HUES64 (cell line): ENCODE measurements around the gene LCOR.

Source experiments
- H3K27ac ChIP-seq: 2 replicates; pipeline ENCODE4 v1.7.0; 2013; ENCODE audit warnings: low read depth, low read length, inconsistent platforms
- H3K27me3 ChIP-seq: 2 replicates; pipeline ENCODE4 v1.6.1; 2013; ENCODE audit warnings: mild to moderate bottlenecking, low read length; ENCODE audit not compliant: insufficient read depth
- H3K36me3 ChIP-seq: 2 replicates; pipeline ENCODE4 v1.6.1; 2013; ENCODE audit warnings: mild to moderate bottlenecking, low read length; ENCODE audit not compliant: insufficient read depth
- H3K4me1 ChIP-seq: 2 replicates; pipeline ENCODE4 v1.6.1; 2013; ENCODE audit warnings: mild to moderate bottlenecking, low read length, moderate library complexity; ENCODE audit not compliant: insufficient read depth
- H3K4me3 ChIP-seq: 2 replicates; pipeline ENCODE4 v1.5.1; 2013; ENCODE audit warnings: mild to moderate bottlenecking, low read length, moderate library complexity
- H3K9ac ChIP-seq: 2 replicates; pipeline ENCODE4 v1.6.1; 2013; ENCODE audit warnings: mild to moderate bottlenecking, low read depth, low read length
- H3K9me3 ChIP-seq: 2 replicates; pipeline ENCODE4 v1.6.1; 2013; ENCODE audit warnings: low read depth, low read length; ENCODE audit not compliant: insufficient read depth
- WGBS: fragments of 150-250, 120-280 bp; methylation state at CpG from one replicate; pipeline ENCODE4 v1.1.7; 2013; ENCODE audit warnings: missing lambda C conversion rate; 5-methylcytosine and 5-hydroxymethylcytosine counted together

Gene LCOR

DNA sequence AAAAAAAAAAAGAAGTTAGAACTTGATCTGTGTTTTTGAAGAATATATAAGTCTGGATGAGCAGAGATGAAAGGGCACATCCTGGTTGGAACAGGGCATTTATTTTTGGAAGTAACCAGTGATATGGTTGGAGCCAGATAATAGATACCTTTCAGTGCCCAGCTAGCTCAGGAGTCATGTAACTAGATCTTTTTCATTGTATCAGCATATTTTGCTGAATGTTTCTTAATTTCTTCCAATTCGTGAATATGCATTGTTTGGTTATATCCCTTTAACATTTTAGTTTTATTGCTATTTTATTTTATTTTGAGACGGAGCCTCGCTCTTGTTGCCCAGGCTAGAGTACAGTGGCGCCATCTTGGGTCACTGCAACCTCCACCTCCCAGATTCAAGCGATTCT lies 81.8 kb downstream of the LCOR start:
- no peak overlapping the region for H3K9ac ChIP-seq
- 97% methylated on average over 4 of the region's 5 CpGs for WGBS
- H3K27ac ChIP-seq = no peak overlapping the region
- H3K36me3 ChIP-seq = peaks cover 9% of the 10 kb centered on the region
- no peaks in the 10 kb centered on the region for H3K4me1 ChIP-seq
- no peaks in the 10 kb centered on the region for H3K9me3 ChIP-seq
- H3K27me3 ChIP-seq = no peaks in the 10 kb centered on the region
- H3K4me3 ChIP-seq = no peak overlapping the region

DNA sequence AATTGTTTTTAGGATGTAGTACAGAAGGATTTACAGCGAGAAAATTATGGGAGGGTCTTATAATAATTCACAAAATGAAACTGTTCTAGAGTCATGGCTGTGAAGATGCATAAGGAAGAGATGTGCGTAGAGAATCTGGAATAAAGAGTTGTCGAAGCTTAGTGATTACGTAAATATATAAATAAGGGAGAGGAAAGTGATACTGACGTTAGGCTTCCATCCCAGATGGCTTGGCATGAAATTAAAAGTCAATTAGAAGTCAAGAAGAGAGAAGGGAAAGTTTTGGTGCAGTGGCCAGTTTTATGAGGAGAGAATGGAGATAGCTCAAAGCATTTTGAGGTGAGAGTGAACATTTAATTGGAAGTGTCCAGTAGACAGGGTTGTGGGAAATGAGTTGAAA lies 85.5 kb downstream of the LCOR start:
- H3K9me3 ChIP-seq = no peaks in the 10 kb centered on the region
- H3K4me1 ChIP-seq = no peaks in the 10 kb centered on the region
- 94% methylated on average over 5 of the region's 5 CpGs for WGBS
- no peaks in the 10 kb centered on the region for H3K27me3 ChIP-seq
- H3K36me3 ChIP-seq = peaks cover 9% of the 10 kb centered on the region
- no peak overlapping the region for H3K4me3 ChIP-seq
- H3K9ac ChIP-seq = no peak overlapping the region
- no peak overlapping the region for H3K27ac ChIP-seq

DNA sequence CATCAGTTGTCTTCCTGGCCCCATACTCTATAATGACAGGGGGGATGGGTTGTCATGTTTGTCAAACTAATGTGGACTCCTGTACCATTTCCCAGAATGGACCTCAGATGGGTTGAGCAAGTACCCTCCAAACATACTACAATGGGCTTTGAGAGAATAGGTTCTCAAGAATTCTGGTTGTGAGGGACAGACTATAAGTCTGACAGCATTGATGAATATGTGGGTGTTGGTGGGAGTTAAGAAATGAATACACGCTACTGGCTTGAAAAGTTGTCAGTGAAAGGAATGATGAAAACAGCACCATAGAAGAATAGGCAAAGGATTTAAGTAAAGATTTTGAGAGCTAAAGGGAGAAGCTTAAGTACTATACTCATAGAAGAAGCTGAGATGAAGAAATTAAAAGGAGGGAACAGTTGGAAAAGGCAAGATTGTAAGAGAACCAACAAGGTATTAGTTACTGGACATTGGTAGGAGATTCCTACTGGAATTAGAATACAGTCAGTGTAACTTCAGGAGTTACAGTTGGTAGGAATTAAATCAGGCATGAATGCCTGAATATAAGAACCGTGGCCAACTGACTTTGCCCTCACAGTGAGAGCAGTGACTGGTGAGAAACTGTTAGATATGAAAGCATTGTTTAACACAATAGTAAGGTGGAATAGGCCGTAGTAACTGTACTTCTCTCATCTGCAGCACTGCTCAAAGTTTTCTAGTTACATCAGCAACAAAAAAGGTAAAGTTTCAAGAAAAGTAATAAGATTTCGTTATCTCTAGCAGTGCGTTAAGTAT lies 86.3 kb downstream of the LCOR start:
- 94% methylated on average over 4 of the region's 5 CpGs for WGBS
- peaks cover 9% of the 10 kb centered on the region for H3K36me3 ChIP-seq
- H3K9me3 ChIP-seq = no peaks in the 10 kb centered on the region
- no peak overlapping the region for H3K27ac ChIP-seq
- no peak overlapping the region for H3K4me3 ChIP-seq
- no peak overlapping the region for H3K9ac ChIP-seq
- H3K4me1 ChIP-seq = no peaks in the 10 kb centered on the region
- H3K27me3 ChIP-seq = no peaks in the 10 kb centered on the region

DNA sequence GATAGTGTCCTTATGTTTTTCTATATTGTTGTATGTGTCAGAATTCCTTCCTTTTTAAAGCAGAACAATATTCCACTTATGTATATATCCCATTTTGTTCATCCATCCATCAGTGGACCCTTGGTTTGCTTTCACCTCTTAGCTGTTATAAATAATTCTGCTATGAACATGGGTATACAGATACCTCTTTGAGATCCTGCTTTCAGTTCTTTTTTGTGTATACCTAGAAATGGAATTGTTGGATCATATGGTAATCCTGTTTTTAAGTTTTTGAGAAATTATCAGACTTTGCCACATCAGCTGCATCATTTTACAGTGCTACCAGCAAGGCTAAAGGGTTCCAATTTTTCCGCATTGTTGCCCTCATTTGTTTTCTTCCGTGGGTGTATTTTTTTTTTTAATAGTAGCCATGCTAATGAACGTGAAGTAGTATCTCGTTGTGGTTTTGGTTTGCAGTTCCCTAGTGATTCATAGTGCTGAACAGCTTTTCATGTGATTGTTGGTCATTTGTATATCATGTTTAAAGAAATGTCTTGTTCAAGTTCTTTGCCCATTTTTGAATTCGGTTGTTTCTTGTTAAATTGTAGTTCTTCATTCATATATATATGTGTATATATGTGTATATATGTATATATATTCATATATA lies 87.8 kb downstream of the LCOR start:
- Histone ChIP-seq H3K27me3 (no peaks in the 10 kb centered on the region), H3K9ac (no peak overlapping the region), H3K9me3 (no peaks in the 10 kb centered on the region), H3K4me3 (no peak overlapping the region), H3K4me1 (no peaks in the 10 kb centered on the region), H3K27ac (no peak overlapping the region), H3K36me3 (peaks cover 3% of the 10 kb centered on the region; the same call in 1 of the 2 replicates)
- 96% methylated on average over 4 of the region's 5 CpGs for WGBS

DNA sequence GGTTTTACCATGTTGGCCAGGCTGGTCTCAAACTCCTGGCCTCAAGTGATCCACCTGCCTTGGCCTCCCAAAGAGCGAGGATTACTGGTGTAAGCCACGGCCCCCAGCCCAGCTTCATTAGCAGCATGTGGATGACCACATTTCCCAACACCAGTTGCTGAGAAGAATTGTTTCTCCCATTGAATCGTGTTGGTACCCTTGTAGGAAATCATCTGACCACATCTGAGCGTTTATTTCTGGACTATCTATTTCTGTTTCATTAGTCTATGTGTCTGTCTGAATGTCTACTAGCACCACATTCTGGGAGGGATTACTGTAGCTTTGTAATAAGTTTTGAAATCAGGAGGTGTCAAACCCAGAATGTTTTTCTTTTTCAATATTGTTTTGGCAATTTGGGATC lies 89.6 kb downstream of the LCOR start:
- H3K36me3 ChIP-seq = peaks cover 2% of the 10 kb centered on the region; the same call in 1 of the 2 replicates
- 97% methylated on average over 4 of the region's 4 CpGs for WGBS

DNA sequence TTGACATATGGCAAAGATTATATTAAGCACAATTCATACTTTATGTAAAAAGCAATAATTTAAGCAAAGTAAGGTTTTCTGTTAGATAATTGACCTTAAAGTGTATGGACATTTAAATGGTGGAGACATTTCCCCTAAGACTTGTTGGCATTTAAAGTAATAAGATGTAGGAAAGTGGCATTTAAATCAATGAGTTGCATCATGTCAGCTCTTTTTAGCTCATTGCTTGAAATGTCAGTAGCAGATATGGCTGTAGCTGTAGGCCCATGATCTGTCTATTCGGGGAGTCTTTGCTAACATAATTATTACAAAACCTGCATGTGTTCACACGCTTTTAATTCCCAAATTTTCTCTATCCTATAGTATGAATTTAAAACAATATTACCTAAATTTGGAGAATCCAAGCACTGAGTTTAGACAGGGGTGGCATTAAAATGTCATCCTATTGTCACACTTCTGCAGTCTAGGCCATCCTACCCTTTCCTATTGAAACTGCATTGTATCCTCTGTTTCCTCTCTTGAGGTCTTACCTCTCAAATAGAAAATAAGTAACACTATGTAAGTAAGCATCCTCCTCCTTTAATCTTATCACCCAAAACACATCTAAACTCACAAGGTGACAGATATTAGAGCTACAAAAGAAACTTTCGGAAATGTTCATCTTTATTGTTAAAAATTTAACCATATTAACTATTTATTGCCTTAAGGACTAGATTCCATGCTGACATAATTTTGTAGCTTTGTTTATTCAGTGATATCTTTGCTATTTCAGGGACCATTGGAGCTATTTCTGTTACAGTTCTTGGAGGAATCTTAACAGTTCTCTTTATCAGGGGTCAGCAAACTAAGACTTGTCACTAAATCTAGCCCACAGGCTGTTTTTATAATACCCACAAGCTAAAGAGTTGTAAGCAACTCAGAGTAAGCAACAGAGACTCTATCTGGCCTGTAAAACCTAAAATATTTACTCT lies 91.2 kb downstream of the LCOR start:
- no peaks in the 10 kb centered on the region for H3K4me1 ChIP-seq
- peaks cover 9% of the 10 kb centered on the region; the same call in 1 of the 2 replicates for H3K9me3 ChIP-seq
- peaks cover 13% of the 10 kb centered on the region; the same call in 1 of the 2 replicates for H3K36me3 ChIP-seq
- no peak overlapping the region for H3K27ac ChIP-seq
- WGBS = 94% methylated on average over 2 of the region's 3 CpGs
- H3K4me3 ChIP-seq = no peak overlapping the region
- no peak overlapping the region for H3K9ac ChIP-seq
- no peaks in the 10 kb centered on the region for H3K27me3 ChIP-seq

More for the DNA sequence above, 89.6 kb downstream of the LCOR start:
- no peaks in the 10 kb centered on the region for H3K27me3 ChIP-seq
- no peaks in the 10 kb centered on the region for H3K4me1 ChIP-seq
- no peak overlapping the region for H3K27ac ChIP-seq
- H3K4me3 ChIP-seq = no peak overlapping the region
- H3K9me3 ChIP-seq = no peaks in the 10 kb centered on the region; the same call in 1 of the 2 replicates
- H3K9ac ChIP-seq = no peak overlapping the region

DNA sequence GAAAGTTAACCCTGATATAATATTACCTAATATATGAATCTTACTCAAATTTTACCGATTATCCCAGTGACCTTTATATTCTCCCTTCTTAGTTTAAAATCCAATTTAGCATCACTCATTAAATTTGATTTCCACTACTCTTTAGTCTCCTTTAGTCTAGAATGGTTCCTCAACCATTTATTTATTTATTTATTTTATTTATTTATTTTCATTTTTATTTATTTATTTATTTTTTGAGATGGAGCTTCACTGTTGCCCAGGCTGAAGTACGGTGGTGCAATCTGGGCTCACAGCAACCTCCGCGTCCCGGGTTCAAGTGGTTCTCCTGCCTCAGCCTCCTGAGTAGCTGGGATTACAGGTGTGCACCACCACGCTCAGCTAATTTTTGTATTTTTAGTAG lies 92.8 kb downstream of the LCOR start:
- Histone ChIP-seq H3K4me3 (no peak overlapping the region), H3K27me3 (no peaks in the 10 kb centered on the region), H3K4me1 (no peaks in the 10 kb centered on the region), H3K36me3 (peaks cover 13% of the 10 kb centered on the region; the same call in 1 of the 2 replicates), H3K9ac (no peak overlapping the region), H3K27ac (no peak overlapping the region), H3K9me3 (peaks cover 9% of the 10 kb centered on the region; the same call in 1 of the 2 replicates)
- over 99% methylated on average over 6 of the region's 6 CpGs for WGBS

DNA sequence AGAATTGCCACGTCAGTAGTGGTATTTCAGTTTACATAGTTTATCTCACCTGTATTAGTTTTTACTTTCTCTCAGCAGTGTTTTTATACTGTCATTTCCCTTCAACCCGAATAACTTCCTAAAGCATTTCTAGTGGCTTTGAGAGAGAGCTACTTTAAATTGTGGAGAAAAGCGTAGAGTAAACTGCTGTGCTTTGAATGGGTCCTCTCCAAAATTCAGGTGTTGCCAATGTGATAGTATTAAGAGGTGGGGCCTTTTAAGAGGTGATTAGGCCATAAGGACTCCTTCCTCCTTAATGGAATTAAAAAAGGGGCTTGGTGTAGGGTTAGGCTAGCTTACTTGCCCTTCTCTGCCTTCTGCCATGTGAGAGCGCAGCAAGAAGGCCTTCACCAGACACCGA lies 98.4 kb downstream of the LCOR start:
- Histone ChIP-seq H3K36me3 (peaks cover 13% of the 10 kb centered on the region; the same call in 1 of the 2 replicates), H3K9ac (no peak overlapping the region), H3K27me3 (no peaks in the 10 kb centered on the region), H3K4me3 (no peak overlapping the region), H3K4me1 (no peaks in the 10 kb centered on the region), H3K9me3 (peaks cover 9% of the 10 kb centered on the region; the same call in 1 of the 2 replicates), H3K27ac (no peak overlapping the region)
- 100% methylated on average over 4 of the region's 5 CpGs for WGBS

DNA sequence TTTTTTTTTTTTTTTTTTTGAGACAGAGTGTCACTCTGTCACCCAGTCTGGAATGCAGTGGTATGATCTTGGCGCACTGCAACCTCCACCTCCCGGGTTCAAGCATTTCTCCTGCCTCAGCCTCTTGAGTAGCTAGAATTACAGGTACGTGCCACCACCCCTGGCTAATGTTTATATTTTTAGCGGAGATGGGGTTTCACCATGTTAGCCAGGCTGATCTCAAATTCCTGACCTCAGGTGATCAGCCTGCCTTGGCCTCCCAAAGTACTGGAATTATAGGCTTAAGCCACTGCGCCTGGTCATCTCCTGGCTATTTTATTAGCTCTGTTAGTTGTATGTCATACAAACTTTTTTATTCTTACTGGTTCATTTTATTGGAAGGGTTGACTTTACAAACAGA lies 103.0 kb downstream of the LCOR start:
- Histone ChIP-seq H3K27me3 (no peaks in the 10 kb centered on the region), H3K9ac (no peak overlapping the region), H3K36me3 (peaks cover 5% of the 10 kb centered on the region; the same call in 1 of the 2 replicates), H3K27ac (no peak overlapping the region), H3K4me1 (no peaks in the 10 kb centered on the region), H3K9me3 (0 out of 2 replicates have a peak, but pooled peaks cover 8% of the 10 kb centered on the region), H3K4me3 (no peak overlapping the region)
- WGBS = 86% methylated on average over 5 of the region's 5 CpGs

DNA sequence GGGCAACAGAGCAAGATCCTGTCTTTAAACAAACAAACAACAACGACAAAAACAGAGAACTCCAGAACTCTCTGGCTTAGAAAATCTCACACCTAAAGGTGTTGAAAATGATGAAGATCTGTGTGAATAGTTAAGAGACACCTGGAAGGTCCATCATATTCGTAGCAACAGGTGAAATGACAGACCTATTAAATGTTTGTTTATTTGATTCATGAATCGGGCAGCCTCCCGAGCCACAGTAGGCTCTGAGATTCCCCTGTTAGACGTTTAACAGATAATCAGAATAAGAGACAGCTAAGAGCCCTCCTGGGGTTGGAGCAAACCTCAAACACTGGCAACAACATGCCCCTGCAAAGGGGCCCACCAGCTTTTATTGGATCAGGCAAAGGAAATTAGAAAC lies 103.7 kb downstream of the LCOR start:
- H3K4me3 ChIP-seq = no peak overlapping the region
- H3K27me3 ChIP-seq = no peaks in the 10 kb centered on the region
- 92% methylated on average over 4 of the region's 5 CpGs for WGBS
- 0 out of 2 replicates have a peak, but pooled peaks cover 8% of the 10 kb centered on the region for H3K9me3 ChIP-seq
- H3K27ac ChIP-seq = no peak overlapping the region
- peaks cover 5% of the 10 kb centered on the region; the same call in 1 of the 2 replicates for H3K36me3 ChIP-seq
- no peaks in the 10 kb centered on the region for H3K4me1 ChIP-seq
- H3K9ac ChIP-seq = no peak overlapping the region
